Measurements from ENCODE around the gene LGALS8.

- TF ChIP-seq ZBTB7A (IDR thresholded peaks at IDR 0.05; ENCODE audit: low read depth) (no peak), EP300 (IDR thresholded peaks at IDR 0.05; ENCODE audit: borderline replicate concordance) (no peak), TEAD4 (IDR thresholded peaks at IDR 0.05) (no peak), CREB1 (IDR thresholded peaks at IDR 0.05; ENCODE audit: low read depth) (no peak), FOXM1 (IDR thresholded peaks at IDR 0.05; ENCODE audit: borderline replicate concordance, low read depth) (no peak), EGR1 (IDR thresholded peaks at IDR 0.05) (no peak)
- TF ChIP-seq, protein P1, sequence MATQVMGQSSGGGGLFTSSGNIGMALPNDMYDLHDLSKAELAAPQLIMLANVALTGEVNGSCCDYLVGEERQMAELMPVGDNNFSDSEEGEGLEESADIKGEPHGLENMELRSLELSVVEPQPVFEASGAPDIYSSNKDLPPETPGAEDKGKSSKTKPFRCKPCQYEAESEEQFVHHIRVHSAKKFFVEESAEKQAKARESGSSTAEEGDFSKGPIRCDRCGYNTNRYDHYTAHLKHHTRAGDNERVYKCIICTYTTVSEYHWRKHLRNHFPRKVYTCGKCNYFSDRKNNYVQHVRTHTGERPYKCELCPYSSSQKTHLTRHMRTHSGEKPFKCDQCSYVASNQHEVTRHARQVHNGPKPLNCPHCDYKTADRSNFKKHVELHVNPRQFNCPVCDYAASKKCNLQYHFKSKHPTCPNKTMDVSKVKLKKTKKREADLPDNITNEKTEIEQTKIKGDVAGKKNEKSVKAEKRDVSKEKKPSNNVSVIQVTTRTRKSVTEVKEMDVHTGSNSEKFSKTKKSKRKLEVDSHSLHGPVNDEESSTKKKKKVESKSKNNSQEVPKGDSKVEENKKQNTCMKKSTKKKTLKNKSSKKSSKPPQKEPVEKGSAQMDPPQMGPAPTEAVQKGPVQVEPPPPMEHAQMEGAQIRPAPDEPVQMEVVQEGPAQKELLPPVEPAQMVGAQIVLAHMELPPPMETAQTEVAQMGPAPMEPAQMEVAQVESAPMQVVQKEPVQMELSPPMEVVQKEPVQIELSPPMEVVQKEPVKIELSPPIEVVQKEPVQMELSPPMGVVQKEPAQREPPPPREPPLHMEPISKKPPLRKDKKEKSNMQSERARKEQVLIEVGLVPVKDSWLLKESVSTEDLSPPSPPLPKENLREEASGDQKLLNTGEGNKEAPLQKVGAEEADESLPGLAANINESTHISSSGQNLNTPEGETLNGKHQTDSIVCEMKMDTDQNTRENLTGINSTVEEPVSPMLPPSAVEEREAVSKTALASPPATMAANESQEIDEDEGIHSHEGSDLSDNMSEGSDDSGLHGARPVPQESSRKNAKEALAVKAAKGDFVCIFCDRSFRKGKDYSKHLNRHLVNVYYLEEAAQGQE (IDR thresholded peaks at IDR 0.05; ENCODE audit: low read depth) = no peak
These were observed 11.9 kb downstream of the LGALS8 start for GRCh38 chr1:236535662-236536161.

All from Ishikawa (cell line).